Nephron (organoid): ENCODE results near the gene FGF6.

Experiments
- H3K27ac Mint-ChIP-seq, 3 experiments: 2 replicates each; pipeline ENCODE4 v1.8.0; 2020; ENCODE audit warnings: mixed read lengths in 3 of 3, mild to moderate bottlenecking in 2 of 3, moderate library complexity in 1 of 3
- H3K27me3 Mint-ChIP-seq: 2 replicates; pipeline ENCODE4 v1.8.0; 2021; ENCODE audit warnings: low read depth, mild to moderate bottlenecking, moderate library complexity, mixed read lengths
- H3K36me3 Mint-ChIP-seq: 2 replicates; pipeline ENCODE4 v1.8.0; 2020; ENCODE audit warnings: low read depth, mixed read lengths
- H3K4me1 Mint-ChIP-seq: 2 replicates; pipeline ENCODE4 v1.8.0; 2020; ENCODE audit warnings: mixed read lengths
- H3K4me3 Mint-ChIP-seq, 3 experiments: 2 replicates each; pipeline ENCODE4 v1.8.0; 2020; ENCODE audit warnings: mild to moderate bottlenecking in 3 of 3, mixed read lengths in 3 of 3, moderate library complexity in 2 of 3
- H3K9me3 Mint-ChIP-seq: 2 replicates; pipeline ENCODE4 v1.8.0; 2020; ENCODE audit warnings: mixed read lengths
- CTCF ChIP-seq, 3 experiments: fragments of 200-600 bp; sonication (generic); IDR thresholded peaks; one replicate each; pipeline ENCODE4 v1.5.0; 2021; ENCODE audit warnings: antibody characterized with exemption in 3 of 3; ENCODE audit not compliant: unreplicated experiment in 3 of 3

FGF6 gene

GRCh38 chr12:4483885-4484823, 38.5 kb upstream of the FGF6 start:
- Mint-ChIP-seq H3K36me3 (peaks cover 6% of the 10 kb centered on the region), H3K4me3 (no peak overlapping the region), H3K4me1 (no peaks in the 10 kb centered on the region), H3K27ac (no peak overlapping the region), H3K9me3 (peaks cover 15% of the 10 kb centered on the region), H3K27me3 (no peaks in the 10 kb centered on the region)
- TF ChIP-seq CTCF (IDR thresholded peaks at IDR 0.05; ENCODE audit: unreplicated experiment in 3 of 3) = no peak

GRCh38 chr12:4482936-4483335, 37.3 kb upstream of the FGF6 start:
- Mint-ChIP-seq H3K4me3 (no peak overlapping the region), H3K27ac (no peak overlapping the region), H3K36me3 (no peaks in the 10 kb centered on the region), H3K9me3 (peaks cover 23% of the 10 kb centered on the region), H3K27me3 (no peaks in the 10 kb centered on the region), H3K4me1 (no peaks in the 10 kb centered on the region)
- TF ChIP-seq CTCF (IDR thresholded peaks at IDR 0.05; ENCODE audit: unreplicated experiment in 3 of 3) = no peak

GRCh38 chr12:4478933-4479332, 33.3 kb upstream of the FGF6 start:
- Mint-ChIP-seq H3K4me3 (no peak overlapping the region), H3K4me1 (no peaks in the 10 kb centered on the region), H3K27ac (no peak overlapping the region), H3K27me3 (no peaks in the 10 kb centered on the region), H3K36me3 (no peaks in the 10 kb centered on the region), H3K9me3 (peaks cover 31% of the 10 kb centered on the region)
- no peak for TF ChIP-seq CTCF (IDR thresholded peaks at IDR 0.05; ENCODE audit: unreplicated experiment in 3 of 3)

GRCh38 chr12:4477129-4477528, 31.5 kb upstream of the FGF6 start:
- H3K4me1 Mint-ChIP-seq = no peaks in the 10 kb centered on the region
- TF ChIP-seq CTCF (IDR thresholded peaks at IDR 0.05; ENCODE audit: unreplicated experiment in 3 of 3) = no peak

GRCh38 chr12:4472046-4472445, 26.4 kb upstream of the FGF6 start:
- no peak overlapping the region for H3K27ac Mint-ChIP-seq
- H3K4me3 Mint-ChIP-seq = no peak overlapping the region
- H3K9me3 Mint-ChIP-seq = peaks cover 1% of the 10 kb centered on the region
- no peaks in the 10 kb centered on the region for H3K27me3 Mint-ChIP-seq
- TF ChIP-seq CTCF (IDR thresholded peaks at IDR 0.05; ENCODE audit: unreplicated experiment in 3 of 3) = no peak
- no peaks in the 10 kb centered on the region for H3K36me3 Mint-ChIP-seq
- no peaks in the 10 kb centered on the region for H3K4me1 Mint-ChIP-seq

More at GRCh38 chr12:4477129-4477528, 31.5 kb upstream of the FGF6 start:
- Mint-ChIP-seq H3K4me3 (no peak overlapping the region), H3K36me3 (no peaks in the 10 kb centered on the region), H3K27ac (no peak overlapping the region), H3K27me3 (no peaks in the 10 kb centered on the region), H3K9me3 (peaks cover 29% of the 10 kb centered on the region)

GRCh38 chr12:4471256-4471655, 25.6 kb upstream of the FGF6 start:
- H3K27ac Mint-ChIP-seq = no peak overlapping the region
- H3K36me3 Mint-ChIP-seq = no peaks in the 10 kb centered on the region
- no peaks in the 10 kb centered on the region for H3K4me1 Mint-ChIP-seq
- H3K4me3 Mint-ChIP-seq = no peak overlapping the region
- H3K27me3 Mint-ChIP-seq = no peaks in the 10 kb centered on the region
- no peak for TF ChIP-seq CTCF (IDR thresholded peaks at IDR 0.05; ENCODE audit: unreplicated experiment in 3 of 3)
- no peaks in the 10 kb centered on the region for H3K9me3 Mint-ChIP-seq
